Astrocyte (in vitro differentiated cells and primary cell): Measurements from ENCODE around the gene BLACAT1.

Source experiments
- CTCF ChIP-seq: IDR thresholded peaks from 2 replicates; pipeline ENCODE4 v1.5.1; 2011; ENCODE audit warnings: low read depth, mild to moderate bottlenecking, inconsistent platforms, low read length, moderate library complexity; ENCODE audit not compliant: insufficient read depth
- EZH2 ChIP-seq: IDR thresholded peaks from 2 replicates; pipeline ENCODE4 v1.6.1; 2012; ENCODE audit warnings: mild to moderate bottlenecking, low read length, inconsistent platforms; ENCODE audit not compliant: insufficient read depth

- TF ChIP-seq CTCF (no peak), EZH2 (no peak)
Measured at GRCh38 chr1:205476648-205477047, 20.8 kb upstream of the BLACAT1 start.
